ENCODE results near the gene LRRK1. TPM values are rescaled to one million over a fixed set of nuclear protein-coding genes. Genes with fewer than 3 reads are reported as not detected.

Gene LRRK1
- total RNA-seq, 2 donors from 2014 or later: 0.74 to 1.2 TPM

Other genes starting within 250 kb of the LRRK1 start
- gene ALDH1A3, start 39.5 kb upstream of the LRRK1 start, total RNA-seq: under 1 TPM in 1 of 2 donors, not detected in 1; 0.14 TPM

Measured in activated T-cell treated with anti-CD3 and anti-CD28 coated beads, Interleukin-2, amount 50 U/mL, for 72 hours (primary cell).